Kidney tubule cell (primary cell): Measurements from ENCODE around the gene MRPL52.
A peak's percentile ranks its signal among the peaks of the same experiment; 100 is the strongest.
"Not testable (repeated sequence)": the region's sequence is repeated elsewhere in the genome, so short reads cannot be mapped to it uniquely, and the experiment has no call there.

Source experiments
- DNase-seq: peaks from one replicate; pipeline ENCODE4 v3.0.0-alpha.2; 2018; ENCODE audit warnings: low spot score

Gene MRPL52

GRCh38 chr14:22829661-22830442 lies at the start of gene MRPL52:
Gene MRPL52 (plus strand): TSS chr14:22829887. CDS start chr14:22829913, 26 bp downstream.
- peak; percentile 91 for DNase-seq

- peak; percentile 71 for DNase-seq
Observed at GRCh38 chr14:22780105-22780679, 49.5 kb upstream of the MRPL52 start.

GRCh38 chr14:22780941-22781300 lies 48.8 kb upstream of the MRPL52 start:
- no peak for DNase-seq

- peak; percentile 51 for DNase-seq
Observed at GRCh38 chr14:22781301-22781991, 48.2 kb upstream of the MRPL52 start.

- no peak for DNase-seq
Observed at GRCh38 chr14:22786685-22787084, 43.0 kb upstream of the MRPL52 start.

GRCh38 chr14:22791301-22791700 lies 38.4 kb upstream of the MRPL52 start:
- peak; percentile 89 for DNase-seq

- no peak for DNase-seq
Observed at GRCh38 chr14:22792158-22792557, 37.5 kb upstream of the MRPL52 start.

GRCh38 chr14:22793550-22793949 lies 36.1 kb upstream of the MRPL52 start:
- not testable (repeated sequence) for DNase-seq

GRCh38 chr14:22793976-22794375 lies 35.7 kb upstream of the MRPL52 start:
- peak; percentile 73 for DNase-seq

GRCh38 chr14:22794551-22794951 lies 35.1 kb upstream of the MRPL52 start:
- DNase-seq = peak; percentile 70

- no peak for DNase-seq
Observed at GRCh38 chr14:22796087-22796707, 33.5 kb upstream of the MRPL52 start.

GRCh38 chr14:22797017-22797917 lies 32.4 kb upstream of the MRPL52 start:
- DNase-seq = peak; percentile 83

- DNase-seq = no peak
Observed at GRCh38 chr14:22798528-22798927, 31.2 kb upstream of the MRPL52 start.

- no peak for DNase-seq
Observed at GRCh38 chr14:22800346-22800745, 29.3 kb upstream of the MRPL52 start.

- DNase-seq = no peak
Observed at GRCh38 chr14:22801716-22802115, 28.0 kb upstream of the MRPL52 start.

GRCh38 chr14:22802860-22803686 lies 26.6 kb upstream of the MRPL52 start:
- no peak for DNase-seq

GRCh38 chr14:22803687-22803974 lies 26.1 kb upstream of the MRPL52 start:
- no peak for DNase-seq

- not testable (repeated sequence) for DNase-seq
Observed at GRCh38 chr14:22805235-22805634, 24.5 kb upstream of the MRPL52 start.

- DNase-seq = no peak
Observed at GRCh38 chr14:22807432-22808087, 22.1 kb upstream of the MRPL52 start.
